Measurements from ENCODE around the gene CMTM4.

The CMTM4 gene

DNA sequence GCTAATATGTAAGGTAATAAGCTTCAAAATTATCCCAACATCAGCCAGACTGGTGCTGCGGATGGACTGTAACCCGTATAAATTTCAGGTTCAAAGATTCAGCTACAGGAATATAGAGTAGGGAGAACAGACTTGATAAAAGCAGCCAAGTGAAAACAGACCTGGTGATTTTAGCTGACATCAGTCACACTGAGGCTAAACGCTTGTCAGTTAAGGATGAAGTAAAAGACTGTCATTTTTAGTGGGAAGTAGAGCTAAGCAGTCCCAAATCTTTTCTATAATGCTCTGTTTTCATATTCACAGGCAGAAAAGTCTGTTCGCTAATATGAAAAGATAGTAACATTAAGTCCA lies 35.4 kb downstream of the CMTM4 start:
- DNase-seq (ENCODE audit: insufficient read length, low spot score), result no peak
- TF ChIP-seq, protein P1, sequence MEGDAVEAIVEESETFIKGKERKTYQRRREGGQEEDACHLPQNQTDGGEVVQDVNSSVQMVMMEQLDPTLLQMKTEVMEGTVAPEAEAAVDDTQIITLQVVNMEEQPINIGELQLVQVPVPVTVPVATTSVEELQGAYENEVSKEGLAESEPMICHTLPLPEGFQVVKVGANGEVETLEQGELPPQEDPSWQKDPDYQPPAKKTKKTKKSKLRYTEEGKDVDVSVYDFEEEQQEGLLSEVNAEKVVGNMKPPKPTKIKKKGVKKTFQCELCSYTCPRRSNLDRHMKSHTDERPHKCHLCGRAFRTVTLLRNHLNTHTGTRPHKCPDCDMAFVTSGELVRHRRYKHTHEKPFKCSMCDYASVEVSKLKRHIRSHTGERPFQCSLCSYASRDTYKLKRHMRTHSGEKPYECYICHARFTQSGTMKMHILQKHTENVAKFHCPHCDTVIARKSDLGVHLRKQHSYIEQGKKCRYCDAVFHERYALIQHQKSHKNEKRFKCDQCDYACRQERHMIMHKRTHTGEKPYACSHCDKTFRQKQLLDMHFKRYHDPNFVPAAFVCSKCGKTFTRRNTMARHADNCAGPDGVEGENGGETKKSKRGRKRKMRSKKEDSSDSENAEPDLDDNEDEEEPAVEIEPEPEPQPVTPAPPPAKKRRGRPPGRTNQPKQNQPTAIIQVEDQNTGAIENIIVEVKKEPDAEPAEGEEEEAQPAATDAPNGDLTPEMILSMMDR (IDR thresholded peaks at IDR 0.05; ENCODE audit: insufficient read depth, missing control alignments), result no peak
- no peak for FAIRE-seq

DNA sequence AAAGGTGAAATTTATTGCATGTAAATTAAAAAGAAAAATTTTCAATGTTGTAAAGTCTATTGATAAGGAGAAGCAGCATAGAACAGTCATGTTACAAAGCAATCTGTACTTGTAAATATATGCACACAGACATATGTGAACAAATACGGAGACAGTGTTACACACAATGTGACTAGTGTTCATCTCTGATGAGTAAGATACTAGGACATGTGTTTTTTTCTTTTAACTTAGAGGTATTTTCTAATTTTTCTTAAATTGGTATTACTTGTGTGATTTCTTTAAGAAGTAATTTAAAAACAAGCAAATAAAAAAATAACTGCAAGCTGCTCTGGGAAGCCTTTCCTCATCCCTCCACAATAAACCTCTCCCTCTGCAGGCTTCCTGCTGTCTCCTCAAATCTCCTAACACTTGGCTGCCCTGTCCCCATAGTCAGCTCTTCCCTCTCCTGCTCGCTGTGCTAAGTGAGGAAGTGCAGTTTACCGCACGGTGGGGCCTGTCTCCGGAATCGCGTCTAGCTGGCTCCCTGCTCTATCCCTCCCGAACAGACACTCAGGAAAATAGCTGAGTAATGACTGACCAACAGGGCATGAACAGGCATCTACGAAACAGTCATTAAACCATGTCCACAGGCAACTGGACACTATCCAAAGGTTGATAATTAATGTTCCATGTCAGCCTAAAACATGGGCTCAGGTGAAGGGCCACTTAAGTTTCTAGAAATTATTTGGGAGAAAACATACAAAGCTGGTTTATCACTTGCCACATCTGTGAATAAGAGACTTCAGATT lies 35.9 kb downstream of the CMTM4 start:
- no peak for FAIRE-seq
- TF ChIP-seq, protein P1 (IDR thresholded peaks at IDR 0.05; ENCODE audit: insufficient read depth, missing control alignments), result no peak
- no peak for DNase-seq (ENCODE audit: insufficient read length, low spot score)

DNA sequence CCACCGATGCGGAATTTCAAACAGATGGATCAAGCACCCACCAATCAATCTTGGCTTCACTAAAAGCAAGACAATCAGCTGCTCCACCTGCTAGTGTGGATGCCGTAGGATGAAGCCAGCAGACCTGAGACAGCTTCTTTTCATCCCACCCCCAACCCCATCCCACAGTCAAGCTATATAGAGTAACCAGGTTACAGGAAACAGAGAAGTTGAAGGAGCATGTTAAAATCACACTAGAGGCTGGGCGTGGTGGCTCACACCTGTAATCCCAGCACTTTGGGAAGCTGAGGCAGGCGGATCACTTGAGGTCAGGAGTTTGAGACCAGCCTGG lies 37.7 kb downstream of the CMTM4 start:
- TF ChIP-seq, protein P1 (IDR thresholded peaks at IDR 0.05; ENCODE audit: insufficient read depth, missing control alignments), result no peak
- DNase-seq (ENCODE audit: insufficient read length, low spot score) (no peak), FAIRE-seq (no peak)

DNA sequence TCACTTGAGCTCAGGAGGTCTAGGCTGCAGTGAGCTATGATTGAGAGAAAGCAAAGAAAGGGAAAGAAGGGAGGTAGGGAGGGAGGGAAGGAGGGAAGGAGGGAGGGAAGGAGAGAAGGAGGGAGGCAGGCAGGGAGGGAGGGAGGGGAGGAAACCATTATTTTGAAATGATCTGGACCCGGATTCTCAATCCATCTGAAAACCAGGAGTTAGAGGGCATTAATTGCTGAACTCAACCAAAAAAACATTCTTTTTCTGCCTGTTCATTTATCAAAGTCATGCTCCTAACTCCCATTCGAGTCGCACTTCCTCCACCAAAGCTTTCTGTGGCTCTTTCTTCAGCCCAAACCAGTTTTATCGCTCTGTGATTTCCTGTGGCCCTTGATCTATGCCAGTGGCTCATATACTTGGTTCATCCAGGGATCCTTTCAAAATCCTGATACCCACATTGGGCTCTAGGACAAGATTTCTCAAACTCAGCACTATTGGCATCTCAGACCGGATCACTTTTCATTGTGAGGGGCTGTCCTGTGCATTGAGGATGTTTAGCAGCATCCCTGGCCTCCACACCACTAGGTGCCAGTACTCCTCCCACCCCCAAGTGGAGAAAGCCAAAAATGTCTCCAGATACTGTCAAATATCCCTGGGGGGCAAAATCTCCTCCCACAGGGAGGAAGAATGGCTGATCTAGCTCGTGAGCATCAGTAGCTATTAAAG lies 38.2 kb downstream of the CMTM4 start:
- FAIRE-seq (no peak), DNase-seq (ENCODE audit: insufficient read length, low spot score) (no peak)
- TF ChIP-seq, protein P1 (IDR thresholded peaks at IDR 0.05; ENCODE audit: insufficient read depth, missing control alignments), result no peak

DNA sequence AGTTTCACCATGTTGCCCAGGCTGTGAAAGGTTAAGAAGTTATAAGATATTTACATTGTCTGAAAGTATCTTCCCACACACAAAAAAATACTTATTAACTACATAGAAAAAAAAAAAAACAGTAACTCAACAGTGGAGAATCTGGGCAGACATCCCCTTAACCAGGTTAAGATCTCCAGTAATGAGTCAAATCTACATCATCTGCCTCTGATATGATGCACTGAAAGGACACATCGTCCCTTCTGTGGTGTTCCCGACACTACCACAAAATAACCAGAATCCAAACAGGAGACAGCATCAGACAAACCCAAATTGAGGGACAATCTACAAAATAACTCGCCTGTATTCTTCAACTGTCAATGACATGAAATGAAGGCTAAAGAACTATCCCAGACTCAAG lies 40.0 kb downstream of the CMTM4 start:
- TF ChIP-seq, protein P1 (IDR thresholded peaks at IDR 0.05; ENCODE audit: insufficient read depth, missing control alignments), result no peak
- DNase-seq (ENCODE audit: insufficient read length, low spot score) (no peak), FAIRE-seq (no peak)

DNA sequence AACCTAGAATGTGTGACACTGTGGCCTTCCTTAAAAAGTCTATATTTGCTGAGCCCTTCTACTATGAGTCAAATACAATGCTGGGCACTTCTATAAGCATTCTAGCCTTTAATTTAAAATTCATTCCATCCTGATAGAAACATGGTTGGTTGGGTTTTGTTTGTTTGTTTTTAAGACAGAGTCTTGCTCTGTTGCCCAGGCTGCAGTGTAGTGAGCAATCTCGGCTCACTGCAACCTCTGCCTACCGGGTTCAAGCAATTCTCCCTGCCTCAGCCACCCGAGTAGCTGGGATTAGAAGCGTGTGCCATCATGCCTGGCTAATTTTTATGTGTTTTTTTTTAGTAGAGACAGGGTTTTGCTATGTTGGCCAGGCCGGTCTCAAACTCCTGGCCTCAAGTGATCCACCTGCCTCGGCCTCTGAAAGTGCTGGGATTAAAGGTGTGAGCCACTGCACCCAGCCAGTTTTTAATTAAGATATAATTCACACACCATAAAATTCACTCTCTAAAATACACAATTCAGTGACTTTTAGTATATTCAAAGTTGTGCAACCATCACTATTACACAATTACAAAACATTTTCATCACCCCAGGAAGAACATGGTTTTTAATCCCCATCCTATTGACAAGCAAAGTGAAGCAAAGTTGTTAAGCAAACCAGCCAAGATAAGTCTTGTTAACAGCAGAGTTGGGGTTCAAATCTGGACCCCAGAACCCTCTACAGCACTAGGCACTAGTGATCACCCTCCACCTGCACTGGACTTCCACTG lies 42.8 kb downstream of the CMTM4 start:
- no peak for DNase-seq (ENCODE audit: insufficient read length, low spot score)
- TF ChIP-seq, protein P1 (IDR thresholded peaks at IDR 0.05; ENCODE audit: insufficient read depth, missing control alignments), result no peak
- FAIRE-seq, result no peak

Data from D721Med (cell line).